Neural cell (in vitro differentiated cells): ENCODE results near the gene METTL1.

Source experiments
- CTCF ChIP-seq: fragments of 450-650 bp; IDR thresholded peaks from 2 replicates; pipeline ENCODE4 v1.5.1; 2014; ENCODE audit warnings: antibody characterized with exemption, mild to moderate bottlenecking, moderate library complexity; ENCODE audit not compliant: poor library complexity, severe bottlenecking
- TAF1 ChIP-seq: IDR thresholded peaks from 2 replicates; pipeline ENCODE4 v1.6.1; 2012; ENCODE audit warnings: low read depth

GRCh38 chr12:57783861-57784260 lies 12.0 kb upstream of the METTL1 start:
- no peak for TF ChIP-seq CTCF
- no peak for TF ChIP-seq TAF1
